Activated T-cell treated with anti-CD3 and anti-CD28 coated beads, Interleukin-2, amount 50 U/mL, for 4 hours (primary cell): ENCODE data around the gene HRH2. TPM values are rescaled to one million over a fixed set of nuclear protein-coding genes. Genes with fewer than 3 reads are reported as not detected.
"Not testable (repeated sequence)": the region's sequence is repeated elsewhere in the genome, so short reads cannot be mapped to it uniquely, and the experiment has no call there.

Experiments used
- ATAC-seq, 2 donors: fragments of 200-7000 bp; cut with Tn5 transposase; one replicate each; pipeline ENCODE4 v1.10.0; 2021
- DNase-seq: peaks from one replicate; pipeline ENCODE4 v3.0.0-alpha.2; 2020
- H3K27me3 Mint-ChIP-seq: one replicate; pipeline ENCODE4 v1.8.0; 2021; ENCODE audit warnings: low read depth, mixed read lengths
- H3K36me3 Mint-ChIP-seq: one replicate; pipeline ENCODE4 v1.8.0; 2022; ENCODE audit warnings: mixed read lengths; ENCODE audit not compliant: insufficient read depth
- H3K4me1 Mint-ChIP-seq: one replicate; pipeline ENCODE4 v1.8.0; 2021; ENCODE audit warnings: low read depth, mixed read lengths
- H3K4me3 Mint-ChIP-seq: one replicate; pipeline ENCODE4 v1.8.0; 2021; ENCODE audit warnings: mild to moderate bottlenecking, moderate library complexity, mixed read lengths
- H3K9me3 Mint-ChIP-seq: one replicate; pipeline ENCODE4 v1.8.0; 2021; ENCODE audit warnings: mixed read lengths
- total RNA-seq, 3 donors: library from RNA; stranded (reverse); gene quantifications; one replicate each; pipeline ENCODE4 v1.2.1, GENCODE V29; 2021

The HRH2 gene, protein sequence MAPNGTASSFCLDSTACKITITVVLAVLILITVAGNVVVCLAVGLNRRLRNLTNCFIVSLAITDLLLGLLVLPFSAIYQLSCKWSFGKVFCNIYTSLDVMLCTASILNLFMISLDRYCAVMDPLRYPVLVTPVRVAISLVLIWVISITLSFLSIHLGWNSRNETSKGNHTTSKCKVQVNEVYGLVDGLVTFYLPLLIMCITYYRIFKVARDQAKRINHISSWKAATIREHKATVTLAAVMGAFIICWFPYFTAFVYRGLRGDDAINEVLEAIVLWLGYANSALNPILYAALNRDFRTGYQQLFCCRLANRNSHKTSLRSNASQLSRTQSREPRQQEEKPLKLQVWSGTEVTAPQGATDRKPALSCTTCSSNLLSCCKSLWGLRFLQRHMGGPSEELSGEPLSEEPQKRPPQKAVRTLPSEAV
- 10 to 100 TPM; 25.3 to 56.1 (median 31.1) TPM for total RNA-seq

DNA sequence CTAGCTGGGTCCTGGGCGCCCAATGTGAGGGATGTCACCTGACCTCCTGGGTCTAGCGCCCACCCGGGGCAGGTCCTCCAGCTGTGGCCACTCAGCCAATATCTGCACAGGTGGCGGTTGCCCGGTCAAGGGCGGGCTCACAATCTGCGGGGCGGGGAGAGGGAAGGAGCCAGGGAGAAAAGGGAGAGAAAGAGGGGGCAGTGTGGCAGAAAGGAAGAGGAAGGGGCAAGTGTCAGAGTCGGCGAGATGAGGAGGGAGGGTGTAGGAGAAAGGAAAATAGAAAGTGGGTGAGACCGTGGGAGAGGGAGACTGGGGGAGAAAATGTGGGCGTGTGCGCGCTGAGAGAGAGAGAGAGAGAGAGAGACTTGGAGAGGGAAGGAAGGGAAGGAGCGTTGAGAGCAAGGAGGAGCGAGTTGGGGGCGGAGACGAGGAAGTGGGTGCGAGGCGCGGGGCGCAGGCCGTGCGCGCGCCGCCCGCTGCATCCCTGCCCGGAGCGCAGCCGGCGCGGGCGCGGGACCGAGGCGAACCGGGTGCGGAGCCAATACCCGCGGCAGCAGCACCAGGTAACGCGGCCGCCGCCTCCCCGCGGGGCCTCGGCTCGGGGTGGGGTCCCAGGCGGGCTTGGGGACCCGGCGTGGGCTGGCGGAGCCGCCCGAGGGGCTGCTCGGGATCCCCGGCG lies at the start of gene HRH2:
TSS of gene HRH2 (plus strand) at position 479 of the 679 bp plus-strand sequence. CDS start 25,163 bp downstream, outside the sequence.
- peaks cover 4% of the 10 kb centered on the region for H3K27me3 Mint-ChIP-seq
- peak; percentile 42 to 49 for ATAC-seq
- H3K4me1 Mint-ChIP-seq, result peaks cover 81% of the 10 kb centered on the region
- H3K36me3 Mint-ChIP-seq, result peaks cover 21% of the 10 kb centered on the region
- peak; percentile 43 for DNase-seq
- no peaks in the 10 kb centered on the region for H3K9me3 Mint-ChIP-seq
- peak within 1 kb of the TSS; percentile 95 for H3K4me3 Mint-ChIP-seq

DNA sequence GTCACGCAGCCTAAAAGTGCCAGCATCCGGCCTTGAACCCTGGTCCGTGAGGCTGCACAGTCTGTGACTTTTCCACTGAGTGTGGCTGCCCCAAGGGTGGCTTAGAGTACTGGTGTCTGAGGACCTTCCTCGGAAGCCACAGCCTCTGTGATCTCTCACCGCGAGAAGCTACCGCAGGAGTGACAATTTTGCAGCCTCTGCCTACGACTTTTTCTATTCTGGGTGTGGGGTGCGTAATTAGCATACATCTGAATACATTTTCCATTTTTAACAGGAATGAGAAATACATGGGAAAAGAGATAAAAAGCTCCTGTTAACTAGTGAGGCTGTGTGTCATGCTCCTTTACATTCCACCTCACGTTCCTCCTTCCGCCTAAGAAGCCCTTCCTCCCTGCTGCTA lies 48.3 kb upstream of the HRH2 start:
- H3K4me1 Mint-ChIP-seq, result peaks cover 9% of the 10 kb centered on the region
- H3K9me3 Mint-ChIP-seq, result peaks cover 6% of the 10 kb centered on the region
- H3K4me3 Mint-ChIP-seq, result no peak overlapping the region
- H3K27me3 Mint-ChIP-seq, result peaks cover 6% of the 10 kb centered on the region
- ATAC-seq, result peak; percentile 75 to 84
- DNase-seq, result no peak
- H3K36me3 Mint-ChIP-seq, result no peaks in the 10 kb centered on the region

DNA sequence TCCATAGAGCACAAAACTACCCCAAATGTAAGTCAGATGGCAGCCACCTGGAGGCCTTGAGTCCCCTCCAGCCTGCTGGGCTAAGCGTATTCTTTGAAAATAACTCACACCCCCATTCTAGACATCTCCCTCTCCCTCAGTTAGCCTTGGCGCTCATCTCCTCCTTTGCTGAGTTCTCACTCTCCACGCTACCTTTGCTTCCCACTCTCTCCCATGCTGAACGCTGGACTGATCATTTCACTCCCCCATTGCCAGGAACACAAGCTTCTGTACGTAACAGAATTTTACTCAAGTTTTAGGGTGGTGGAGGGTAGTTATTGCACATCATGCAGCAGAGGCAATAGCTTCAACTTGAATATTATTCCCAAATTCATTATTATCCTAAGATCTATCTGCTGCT lies 47.5 kb upstream of the HRH2 start:
- H3K36me3 Mint-ChIP-seq, result no peaks in the 10 kb centered on the region
- peaks cover 6% of the 10 kb centered on the region for H3K27me3 Mint-ChIP-seq

DNA sequence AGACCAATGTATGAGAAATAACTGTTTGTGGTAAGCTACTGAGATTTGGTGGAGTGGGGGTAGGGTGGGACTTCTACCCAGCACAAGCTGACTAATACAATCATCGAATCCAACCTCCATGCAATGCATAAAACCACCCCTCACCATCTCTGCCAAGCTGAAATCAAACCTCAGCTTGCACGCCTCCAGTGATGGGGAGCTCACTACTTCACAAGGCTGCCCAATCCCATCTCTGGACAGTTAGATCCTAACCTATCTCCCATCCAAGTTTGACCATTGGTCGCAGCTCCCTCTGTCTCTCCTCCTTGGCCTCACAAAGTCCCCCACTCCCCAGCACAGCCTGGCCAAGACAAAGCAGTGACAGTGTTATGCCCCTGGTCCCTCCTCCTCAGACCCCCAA lies 47.0 kb upstream of the HRH2 start:
- DNase-seq, result no peak
- no peak for ATAC-seq
- H3K27me3 Mint-ChIP-seq, result peaks cover 6% of the 10 kb centered on the region

More for the DNA sequence above, 47.5 kb upstream of the HRH2 start:
- Mint-ChIP-seq H3K4me1 (peaks cover 7% of the 10 kb centered on the region), H3K9me3 (peaks cover 6% of the 10 kb centered on the region), H3K4me3 (no peak overlapping the region)
- ATAC-seq, result no peak
- DNase-seq, result no peak

DNA sequence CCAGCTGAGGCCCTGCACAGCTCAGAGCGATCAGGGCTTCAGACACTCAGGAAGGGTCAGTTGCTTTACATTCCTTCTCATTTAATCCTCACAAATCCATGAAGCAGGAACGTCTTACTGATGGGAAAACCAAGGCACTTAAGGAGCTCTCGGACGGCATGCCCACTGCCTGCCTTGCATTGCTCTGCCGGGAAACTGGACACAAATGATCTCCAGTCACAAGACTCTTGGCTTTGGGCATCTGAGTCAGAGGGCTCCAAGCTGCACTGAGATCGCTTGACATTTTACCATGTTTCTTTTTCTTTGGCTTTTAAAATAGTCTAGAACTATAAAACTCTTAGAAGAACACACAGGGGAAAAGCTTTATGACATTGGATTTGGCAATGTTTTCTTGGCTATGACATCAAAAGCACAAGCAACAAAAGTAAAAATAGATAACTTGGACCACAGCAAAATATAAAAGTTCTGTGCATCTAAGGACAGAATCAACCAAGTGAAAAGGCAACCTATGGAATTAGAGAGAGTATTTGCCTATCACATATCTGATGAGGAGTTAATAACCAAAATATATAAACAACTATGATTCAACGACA lies 43.6 kb upstream of the HRH2 start:
- H3K27me3 Mint-ChIP-seq, result peaks cover 6% of the 10 kb centered on the region
- no peaks in the 10 kb centered on the region for H3K36me3 Mint-ChIP-seq
- H3K9me3 Mint-ChIP-seq, result peaks cover 6% of the 10 kb centered on the region
- H3K4me1 Mint-ChIP-seq, result peaks cover 18% of the 10 kb centered on the region
- no peak overlapping the region for H3K4me3 Mint-ChIP-seq
- DNase-seq (no peak), ATAC-seq (no peak)

More for the DNA sequence above, 47.0 kb upstream of the HRH2 start:
- Mint-ChIP-seq H3K4me3 (no peak overlapping the region), H3K4me1 (peaks cover 10% of the 10 kb centered on the region), H3K9me3 (peaks cover 6% of the 10 kb centered on the region), H3K36me3 (no peaks in the 10 kb centered on the region)

DNA sequence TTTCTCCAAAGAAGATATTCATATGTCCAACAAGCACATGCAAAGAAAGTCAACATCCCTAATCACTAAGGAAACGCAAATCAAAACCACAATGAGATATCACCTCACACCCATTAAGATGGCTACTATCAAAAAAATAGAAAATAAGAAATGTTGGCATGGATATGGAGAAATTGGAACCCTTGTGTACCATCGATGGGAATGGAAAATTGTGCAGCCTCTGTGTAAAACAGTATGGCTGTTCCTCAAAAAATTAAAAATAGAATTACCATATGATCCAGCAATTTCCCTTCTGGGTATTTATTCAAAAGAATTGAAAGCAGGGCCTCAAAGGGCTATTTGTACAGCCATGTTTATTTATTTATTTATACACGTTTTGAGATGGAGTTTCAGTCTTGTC lies 43.0 kb upstream of the HRH2 start:
- Mint-ChIP-seq H3K4me3 (no peak overlapping the region), H3K36me3 (no peaks in the 10 kb centered on the region), H3K9me3 (peaks cover 6% of the 10 kb centered on the region), H3K27me3 (peaks cover 6% of the 10 kb centered on the region), H3K4me1 (peaks cover 13% of the 10 kb centered on the region)
- ATAC-seq, result no peak
- DNase-seq, result no peak

DNA sequence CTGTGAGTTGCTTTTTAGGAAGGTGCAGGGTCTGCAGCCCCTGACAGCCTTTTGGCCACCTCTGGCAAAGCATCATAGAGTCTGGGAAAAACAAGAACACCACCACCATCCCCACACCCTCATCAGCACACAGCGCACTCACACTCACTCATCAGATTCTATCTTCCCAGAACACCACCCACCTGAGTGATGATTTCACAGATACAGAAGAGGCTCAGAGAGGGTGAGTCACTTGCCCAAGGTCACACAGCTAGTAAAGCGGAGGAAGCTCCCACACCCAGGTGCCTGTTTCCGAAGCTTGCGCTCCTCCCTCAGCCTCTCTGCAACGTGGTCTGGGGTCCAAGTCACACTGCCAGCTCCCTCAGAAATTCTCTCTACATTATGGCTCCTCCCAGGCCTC lies 41.8 kb upstream of the HRH2 start:
- peak; percentile 91 to 92 for ATAC-seq
- no peak for DNase-seq

DNA sequence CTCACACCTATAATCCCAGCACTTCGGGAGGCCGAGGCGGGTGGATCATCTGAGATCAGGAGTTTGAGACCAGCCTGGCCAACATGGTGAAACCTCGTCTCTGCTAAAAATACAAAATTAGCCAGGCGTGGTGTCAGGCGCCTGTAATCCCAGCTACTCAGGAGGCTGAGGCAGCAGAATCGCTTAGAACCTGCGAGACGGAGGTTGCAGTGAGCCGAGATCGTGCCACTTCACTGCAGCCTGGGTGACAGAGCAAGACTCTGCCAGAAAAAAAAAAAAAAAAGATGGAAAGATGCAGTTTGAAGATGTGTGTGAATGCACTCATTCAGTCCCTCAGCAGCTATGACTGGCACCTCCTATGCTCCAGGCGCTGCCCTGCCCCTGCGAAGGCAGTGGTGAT lies 41.3 kb upstream of the HRH2 start:
- not testable (repeated sequence) for DNase-seq, H3K27me3 Mint-ChIP-seq, H3K4me3 Mint-ChIP-seq, H3K36me3 Mint-ChIP-seq, ATAC-seq, H3K9me3 Mint-ChIP-seq
- H3K4me1 Mint-ChIP-seq, result peaks cover 11% of the 10 kb centered on the region

More for the DNA sequence above, 41.8 kb upstream of the HRH2 start:
- Mint-ChIP-seq H3K36me3 (no peaks in the 10 kb centered on the region), H3K4me3 (no peak overlapping the region), H3K9me3 (peaks cover 6% of the 10 kb centered on the region), H3K27me3 (peaks cover 4% of the 10 kb centered on the region), H3K4me1 (peaks cover 11% of the 10 kb centered on the region)

DNA sequence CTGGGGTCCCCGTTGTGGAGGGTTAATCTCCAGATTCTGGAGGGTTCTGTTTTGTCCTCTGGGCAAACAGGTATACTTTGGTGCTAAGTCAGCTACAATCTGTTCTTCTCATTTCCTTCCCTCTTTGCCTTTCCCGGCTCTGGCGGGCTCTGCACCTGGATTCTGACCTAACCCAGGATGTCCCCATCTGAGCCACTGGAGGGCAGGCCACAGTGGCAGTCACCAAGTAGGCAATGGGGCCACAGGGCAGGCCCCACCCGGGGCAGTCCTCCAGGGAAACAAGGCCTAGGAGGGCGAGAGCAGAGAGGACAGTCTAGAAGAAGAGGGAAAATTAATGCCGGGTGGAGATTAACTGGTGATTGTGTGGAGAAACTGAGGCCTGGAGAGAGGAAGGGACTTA lies 40.4 kb upstream of the HRH2 start:
- Mint-ChIP-seq H3K36me3 (no peaks in the 10 kb centered on the region), H3K4me1 (peaks cover 11% of the 10 kb centered on the region), H3K9me3 (peaks cover 11% of the 10 kb centered on the region), H3K27me3 (no peaks in the 10 kb centered on the region), H3K4me3 (no peak overlapping the region)
- no peak for DNase-seq
- peak in 1 of 2 donors; percentile 15 for ATAC-seq

DNA sequence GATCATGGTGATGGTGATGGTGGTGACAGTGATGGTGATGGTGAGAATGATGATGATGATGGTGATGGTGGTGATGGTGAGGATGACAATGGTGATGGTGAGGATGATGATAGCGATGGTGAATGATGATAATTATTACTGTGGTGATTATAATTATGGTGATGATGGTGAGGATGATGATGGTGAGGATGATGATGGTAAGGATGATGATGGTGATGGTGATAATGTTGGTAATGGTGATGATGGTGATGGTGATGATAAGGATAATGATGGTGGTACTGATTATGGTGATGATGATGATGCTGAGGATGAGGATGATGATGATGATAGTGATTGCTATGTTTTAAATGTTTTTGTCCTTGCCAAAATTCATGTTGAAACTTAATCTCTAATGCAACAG lies 37.3 kb upstream of the HRH2 start:
- Mint-ChIP-seq H3K4me3 (no peak overlapping the region), H3K36me3 (no peaks in the 10 kb centered on the region), H3K9me3 (peaks cover 8% of the 10 kb centered on the region), H3K4me1 (peaks cover 10% of the 10 kb centered on the region), H3K27me3 (no peaks in the 10 kb centered on the region)
- no peak for ATAC-seq
- no peak for DNase-seq

DNA sequence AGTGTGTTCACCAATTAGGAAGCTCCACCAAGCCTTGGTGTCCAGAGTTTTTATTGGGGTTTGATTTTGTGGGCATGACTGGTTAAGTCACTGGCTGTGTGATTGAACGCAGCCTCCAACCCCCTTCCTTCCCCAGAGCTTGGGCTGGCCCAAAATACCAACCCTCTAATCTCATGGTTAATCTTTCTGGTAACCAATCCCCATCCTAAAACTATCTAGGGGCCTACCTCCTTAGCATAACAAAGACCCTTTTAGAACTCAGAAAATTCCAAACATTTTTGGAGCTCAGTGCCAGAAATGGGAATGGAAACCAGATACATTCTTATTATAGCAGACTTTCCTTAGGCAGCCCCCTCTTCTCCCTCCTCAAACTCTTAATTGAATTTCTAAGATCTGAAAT lies 35.9 kb upstream of the HRH2 start:
- Mint-ChIP-seq H3K4me3 (no peak overlapping the region), H3K36me3 (no peaks in the 10 kb centered on the region), H3K9me3 (peaks cover 9% of the 10 kb centered on the region), H3K4me1 (peaks cover 1% of the 10 kb centered on the region), H3K27me3 (no peaks in the 10 kb centered on the region)
- DNase-seq (no peak), ATAC-seq (no peak)

DNA sequence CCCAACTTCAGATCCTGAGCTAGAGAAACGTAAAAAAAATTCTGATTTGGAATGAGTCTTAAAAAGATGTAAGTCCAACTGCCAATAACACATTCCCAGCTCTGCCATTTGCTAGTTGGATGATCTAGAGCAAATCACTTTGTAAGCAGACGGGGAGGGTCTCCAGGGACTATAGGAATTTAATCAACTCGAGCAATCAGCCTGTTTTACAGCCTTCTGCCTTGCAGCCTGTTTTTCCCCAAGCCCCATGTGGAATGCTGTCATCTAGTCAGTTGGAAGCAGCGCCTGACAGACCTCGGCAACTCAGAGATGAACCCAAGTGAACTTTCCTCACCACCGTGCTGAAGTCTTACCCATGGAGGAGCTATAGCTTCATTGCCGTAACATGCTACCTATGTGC lies 34.8 kb upstream of the HRH2 start:
- no peaks in the 10 kb centered on the region for H3K36me3 Mint-ChIP-seq
- H3K27me3 Mint-ChIP-seq, result no peaks in the 10 kb centered on the region
- DNase-seq (no peak), ATAC-seq (no peak)
- H3K4me3 Mint-ChIP-seq, result no peak overlapping the region
- peaks cover 9% of the 10 kb centered on the region for H3K9me3 Mint-ChIP-seq
- H3K4me1 Mint-ChIP-seq, result no peaks in the 10 kb centered on the region

DNA sequence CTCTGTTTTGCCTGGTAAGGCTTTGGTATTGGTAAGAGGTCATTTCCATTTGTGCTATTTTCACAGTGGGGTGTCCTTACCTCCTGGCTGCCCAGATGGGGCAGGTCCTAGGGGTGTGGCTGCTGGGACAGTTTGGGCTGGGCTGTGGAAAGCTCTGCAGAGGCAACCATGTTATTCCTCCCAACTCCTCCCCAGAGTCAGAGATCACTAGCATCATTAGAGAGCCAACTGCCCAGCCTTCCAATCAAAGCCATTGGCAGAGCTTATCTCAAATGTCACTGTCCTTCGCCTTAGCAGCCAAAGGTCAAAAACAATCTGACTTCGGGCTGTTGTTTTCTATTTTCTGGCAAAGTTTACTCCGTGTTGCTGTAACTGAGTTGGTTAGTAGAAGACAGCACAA lies 33.6 kb upstream of the HRH2 start:
- H3K9me3 Mint-ChIP-seq, result peaks cover 11% of the 10 kb centered on the region
- no peak overlapping the region for H3K4me3 Mint-ChIP-seq
- no peaks in the 10 kb centered on the region for H3K36me3 Mint-ChIP-seq
- H3K4me1 Mint-ChIP-seq, result no peaks in the 10 kb centered on the region
- H3K27me3 Mint-ChIP-seq, result no peaks in the 10 kb centered on the region
- no peak for ATAC-seq
- no peak for DNase-seq

DNA sequence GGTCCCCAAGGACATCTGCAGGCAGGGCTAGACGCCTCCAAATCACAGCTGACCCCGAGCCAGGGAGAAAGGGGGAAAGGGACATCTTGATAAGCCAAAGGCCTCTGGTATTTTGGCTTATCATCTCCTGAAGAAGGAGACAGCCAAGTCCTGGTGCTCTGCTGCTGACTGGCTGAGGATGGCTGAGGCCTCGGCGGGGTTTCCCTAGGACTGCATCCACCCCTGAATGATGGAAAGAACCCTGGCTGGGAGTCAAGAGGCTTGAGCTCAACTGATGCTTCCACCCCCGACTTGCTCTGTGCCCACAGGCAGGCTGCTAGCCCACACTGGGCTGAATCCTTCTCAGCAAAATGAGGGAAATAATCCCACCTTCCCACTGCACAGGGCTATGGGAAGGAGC lies 30.9 kb upstream of the HRH2 start:
- H3K9me3 Mint-ChIP-seq, result peaks cover 16% of the 10 kb centered on the region
- no peaks in the 10 kb centered on the region for H3K4me1 Mint-ChIP-seq
- no peak overlapping the region for H3K4me3 Mint-ChIP-seq
- no peaks in the 10 kb centered on the region for H3K27me3 Mint-ChIP-seq
- H3K36me3 Mint-ChIP-seq, result no peaks in the 10 kb centered on the region
- ATAC-seq (no peak), DNase-seq (no peak)
